22Rv1 (cell line): ENCODE data around the gene FGF1.

Experiments
- ZFX ChIP-seq: fragments of 450-650 bp; IDR thresholded peaks from 2 replicates; pipeline ENCODE4 v1.6.1; 2017; ENCODE audit warnings: antibody characterized with exemption, borderline replicate concordance
- TF ChIP-seq, protein P1 (sequence below): fragments of 450-650 bp; IDR thresholded peaks from 2 replicates; pipeline ENCODE4 v1.5.1; 2017; ENCODE audit warnings: mild to moderate bottlenecking

DNA sequence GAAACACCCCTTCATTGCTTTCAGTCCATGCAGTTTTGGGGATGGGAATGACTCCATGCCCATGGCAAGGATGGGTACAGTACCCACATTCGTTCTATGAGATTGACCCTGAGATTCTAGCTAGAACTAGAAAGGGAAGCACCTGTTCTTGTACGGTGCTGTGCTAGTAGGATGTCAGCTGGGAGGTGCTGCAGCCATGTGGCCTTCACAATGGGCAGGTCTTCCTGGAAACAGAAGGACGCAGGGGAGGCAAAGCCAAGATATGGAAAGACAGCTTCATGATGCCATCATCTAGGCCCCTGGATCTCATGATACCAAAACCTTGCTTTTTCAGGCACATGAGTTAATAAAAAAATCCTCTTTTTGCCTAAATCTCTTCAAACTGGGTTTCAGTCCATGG, 10.5 kb upstream of the FGF1 start:
- TF ChIP-seq, protein P1, sequence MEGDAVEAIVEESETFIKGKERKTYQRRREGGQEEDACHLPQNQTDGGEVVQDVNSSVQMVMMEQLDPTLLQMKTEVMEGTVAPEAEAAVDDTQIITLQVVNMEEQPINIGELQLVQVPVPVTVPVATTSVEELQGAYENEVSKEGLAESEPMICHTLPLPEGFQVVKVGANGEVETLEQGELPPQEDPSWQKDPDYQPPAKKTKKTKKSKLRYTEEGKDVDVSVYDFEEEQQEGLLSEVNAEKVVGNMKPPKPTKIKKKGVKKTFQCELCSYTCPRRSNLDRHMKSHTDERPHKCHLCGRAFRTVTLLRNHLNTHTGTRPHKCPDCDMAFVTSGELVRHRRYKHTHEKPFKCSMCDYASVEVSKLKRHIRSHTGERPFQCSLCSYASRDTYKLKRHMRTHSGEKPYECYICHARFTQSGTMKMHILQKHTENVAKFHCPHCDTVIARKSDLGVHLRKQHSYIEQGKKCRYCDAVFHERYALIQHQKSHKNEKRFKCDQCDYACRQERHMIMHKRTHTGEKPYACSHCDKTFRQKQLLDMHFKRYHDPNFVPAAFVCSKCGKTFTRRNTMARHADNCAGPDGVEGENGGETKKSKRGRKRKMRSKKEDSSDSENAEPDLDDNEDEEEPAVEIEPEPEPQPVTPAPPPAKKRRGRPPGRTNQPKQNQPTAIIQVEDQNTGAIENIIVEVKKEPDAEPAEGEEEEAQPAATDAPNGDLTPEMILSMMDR: no peak
- no peak for TF ChIP-seq ZFX
